Measurements from ENCODE around the gene REPIN1. TPM values are rescaled to one million over a fixed set of nuclear protein-coding genes. Genes with fewer than 3 reads are reported as not detected.

REPIN1 gene
- total RNA-seq, 1 experiment from 2014 or later = 53.3 TPM

DNA sequence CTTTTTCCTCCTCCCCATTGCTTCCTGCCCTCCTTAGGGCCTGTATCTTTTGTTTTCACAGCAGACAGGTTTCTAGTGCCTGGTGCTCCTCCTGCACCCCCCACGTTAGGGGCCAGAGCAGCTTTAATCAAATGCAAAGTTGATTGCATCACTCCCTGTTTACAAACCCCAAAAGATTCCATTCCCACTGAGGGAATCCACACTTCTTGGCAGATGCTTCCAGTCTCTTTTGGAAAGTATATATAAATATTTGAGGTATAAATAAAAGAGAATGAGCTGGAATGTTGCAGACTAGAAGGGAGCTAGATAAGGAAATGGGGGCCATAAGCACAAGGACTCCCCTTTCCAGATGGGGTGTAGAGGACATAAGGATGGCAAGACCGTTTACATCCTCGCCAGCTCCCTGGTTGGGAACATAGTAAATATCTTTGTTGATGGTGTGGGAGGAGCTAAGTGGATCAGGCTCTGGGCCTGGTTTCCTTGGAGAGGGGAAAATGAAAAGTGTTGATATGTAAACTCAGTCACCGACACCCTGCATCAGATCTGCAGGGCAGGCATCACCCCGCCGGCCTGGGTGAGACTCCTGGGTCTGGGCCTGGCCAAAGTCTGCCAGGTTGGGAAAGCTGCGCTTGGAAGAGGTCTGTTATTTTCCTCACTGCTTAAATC, 33.4 kb upstream of the REPIN1 start:
- Histone ChIP-seq H2AFZ (ENCODE audit: low read length) (no peak overlapping the region), H3K9me2 (replicated peaks; ENCODE audit: insufficient read depth, low read length) (no peaks in the 10 kb centered on the region), H3K9me3 (ENCODE audit: low read length) (no peaks in the 10 kb centered on the region), H3K4me3 (ENCODE audit: low read length) (no peak overlapping the region), H3K79me2 (ENCODE audit: low read length) (no peaks in the 10 kb centered on the region), H3K27me3 (ENCODE audit: low read length) (no peaks in the 10 kb centered on the region), H4K20me1 (ENCODE audit: insufficient read depth, low read depth, low read length) (no peaks in the 10 kb centered on the region), H3K4me2 (ENCODE audit: low read depth, low read length, poor library complexity, severe bottlenecking) (no peak overlapping the region), H3K9ac (ENCODE audit: low read length) (no peak overlapping the region), H3K27ac (ENCODE audit: low read length) (no peak overlapping the region), H3K4me1 (ENCODE audit: low read length) (no peaks in the 10 kb centered on the region), H3K36me3 (ENCODE audit: insufficient read depth, low read length) (no peaks in the 10 kb centered on the region)
- DNase-seq = no peak

DNA sequence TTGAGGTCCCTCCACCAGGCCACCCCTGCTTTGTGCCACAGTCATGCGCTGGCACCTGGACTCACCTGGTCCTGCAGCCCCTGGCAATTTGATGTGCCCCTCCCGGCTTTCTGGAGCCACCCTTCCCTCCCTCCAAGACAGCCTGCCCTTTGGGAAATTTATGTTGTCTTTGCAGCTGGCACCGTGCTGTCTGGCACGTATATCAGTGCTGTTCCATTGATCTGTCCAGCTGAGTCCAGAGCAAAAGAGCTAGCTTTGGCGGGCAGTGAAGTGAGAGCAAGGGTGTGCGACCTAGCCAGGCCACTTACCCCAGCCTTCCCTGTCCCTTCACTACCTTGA, 32.9 kb upstream of the REPIN1 start:
- H2AFZ ChIP-seq (ENCODE audit: low read length) = no peak overlapping the region
- no peaks in the 10 kb centered on the region for H3K36me3 ChIP-seq (ENCODE audit: insufficient read depth, low read length)
- no peaks in the 10 kb centered on the region for H4K20me1 ChIP-seq (ENCODE audit: insufficient read depth, low read depth, low read length)
- H3K4me1 ChIP-seq (ENCODE audit: low read length) = no peaks in the 10 kb centered on the region
- no peak overlapping the region for H3K27ac ChIP-seq (ENCODE audit: low read length)
- H3K9ac ChIP-seq (ENCODE audit: low read length) = no peak overlapping the region
- no peaks in the 10 kb centered on the region for H3K27me3 ChIP-seq (ENCODE audit: low read length)
- H3K79me2 ChIP-seq (ENCODE audit: low read length) = no peaks in the 10 kb centered on the region
- no peaks in the 10 kb centered on the region for H3K9me3 ChIP-seq (ENCODE audit: low read length)
- DNase-seq = no peak
- no peak overlapping the region for H3K4me3 ChIP-seq (ENCODE audit: low read length)
- H3K9me2 ChIP-seq (replicated peaks; ENCODE audit: insufficient read depth, low read length) = no peaks in the 10 kb centered on the region
- H3K4me2 ChIP-seq (ENCODE audit: low read depth, low read length, poor library complexity, severe bottlenecking) = no peak overlapping the region

DNA sequence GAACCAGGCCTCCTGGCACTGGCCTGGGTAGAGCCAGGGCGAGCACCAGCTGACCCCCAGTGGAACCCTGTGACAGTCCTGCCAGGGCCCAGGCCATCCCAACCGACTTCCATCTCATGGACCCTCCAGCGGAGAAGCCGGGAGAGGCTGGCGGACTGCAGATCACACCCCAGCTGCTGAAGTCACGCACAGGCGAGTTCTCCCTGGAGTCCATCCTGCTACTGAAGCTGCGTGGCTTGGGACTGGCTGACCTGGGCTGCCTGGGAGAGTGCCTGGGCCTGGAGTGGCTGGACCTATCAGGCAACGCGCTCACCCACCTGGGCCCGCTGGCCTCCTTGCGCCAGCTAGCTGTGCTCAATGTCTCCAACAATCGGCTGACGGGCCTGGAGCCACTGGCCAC, 31.9 kb upstream of the REPIN1 start:
- Histone ChIP-seq H3K4me1 (ENCODE audit: low read length) (no peaks in the 10 kb centered on the region), H3K4me2 (ENCODE audit: low read depth, low read length, poor library complexity, severe bottlenecking) (no peak overlapping the region), H3K9ac (ENCODE audit: low read length) (no peak overlapping the region), H3K4me3 (ENCODE audit: low read length) (no peak overlapping the region), H3K27me3 (ENCODE audit: low read length) (no peaks in the 10 kb centered on the region), H3K79me2 (ENCODE audit: low read length) (no peaks in the 10 kb centered on the region), H3K27ac (ENCODE audit: low read length) (no peak overlapping the region), H3K36me3 (ENCODE audit: insufficient read depth, low read length) (no peaks in the 10 kb centered on the region), H2AFZ (ENCODE audit: low read length) (no peak overlapping the region), H4K20me1 (ENCODE audit: insufficient read depth, low read depth, low read length) (no peaks in the 10 kb centered on the region), H3K9me2 (replicated peaks; ENCODE audit: insufficient read depth, low read length) (no peaks in the 10 kb centered on the region), H3K9me3 (ENCODE audit: low read length) (no peaks in the 10 kb centered on the region)
- no peak for DNase-seq

DNA sequence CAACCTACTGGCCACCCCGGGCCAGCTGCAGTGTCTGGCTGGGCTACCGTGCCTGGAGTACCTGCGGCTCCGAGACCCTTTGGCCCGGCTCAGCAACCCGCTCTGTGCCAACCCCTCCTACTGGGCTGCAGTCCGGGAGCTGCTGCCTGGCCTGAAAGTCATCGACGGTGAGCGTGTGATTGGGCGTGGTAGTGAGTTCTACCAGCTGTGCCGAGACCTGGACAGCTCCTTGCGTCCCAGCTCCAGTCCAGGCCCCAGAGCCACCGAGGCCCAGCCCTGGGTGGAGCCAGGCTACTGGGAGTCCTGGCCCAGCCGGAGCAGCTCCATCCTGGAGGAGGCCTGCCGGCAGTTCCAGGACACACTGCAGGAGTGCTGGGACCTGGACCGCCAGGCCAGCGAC, 31.4 kb upstream of the REPIN1 start:
- Histone ChIP-seq H2AFZ (ENCODE audit: low read length) (no peak overlapping the region), H3K79me2 (ENCODE audit: low read length) (no peaks in the 10 kb centered on the region), H3K9me2 (replicated peaks; ENCODE audit: insufficient read depth, low read length) (no peaks in the 10 kb centered on the region), H3K36me3 (ENCODE audit: insufficient read depth, low read length) (no peaks in the 10 kb centered on the region), H3K27ac (ENCODE audit: low read length) (no peak overlapping the region), H3K4me3 (ENCODE audit: low read length) (no peak overlapping the region), H3K9ac (ENCODE audit: low read length) (no peak overlapping the region), H3K4me2 (ENCODE audit: low read depth, low read length, poor library complexity, severe bottlenecking) (no peak overlapping the region), H3K9me3 (ENCODE audit: low read length) (no peaks in the 10 kb centered on the region), H3K27me3 (ENCODE audit: low read length) (no peaks in the 10 kb centered on the region), H3K4me1 (ENCODE audit: low read length) (no peaks in the 10 kb centered on the region), H4K20me1 (ENCODE audit: insufficient read depth, low read depth, low read length) (no peaks in the 10 kb centered on the region)
- DNase-seq = no peak

DNA sequence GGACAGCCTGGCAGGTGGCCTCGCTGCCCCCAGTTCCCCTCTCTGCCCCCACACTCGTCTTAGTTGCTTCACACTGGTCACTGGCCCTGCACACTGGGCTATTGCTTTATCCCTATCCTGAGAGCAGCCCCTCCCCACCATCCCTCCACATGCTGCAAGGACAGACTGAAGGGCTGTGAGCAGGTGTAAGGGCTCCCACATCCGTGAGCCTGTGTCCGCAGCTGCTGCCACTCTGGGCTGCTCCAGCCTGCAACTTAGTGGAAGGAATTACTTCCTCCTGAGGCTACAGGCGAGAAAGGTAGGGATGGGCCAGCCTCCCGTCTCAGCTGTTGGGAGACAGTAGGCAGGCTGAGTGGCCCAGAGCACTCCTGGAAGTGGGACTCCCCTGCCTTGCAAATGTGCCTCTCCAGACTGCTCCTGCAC, 31.0 kb upstream of the REPIN1 start:
- Histone ChIP-seq H3K4me3 (ENCODE audit: low read length) (no peak overlapping the region), H3K27ac (ENCODE audit: low read length) (no peak overlapping the region), H3K9me3 (ENCODE audit: low read length) (no peaks in the 10 kb centered on the region), H3K36me3 (ENCODE audit: insufficient read depth, low read length) (no peaks in the 10 kb centered on the region), H3K4me2 (ENCODE audit: low read depth, low read length, poor library complexity, severe bottlenecking) (no peak overlapping the region), H3K27me3 (ENCODE audit: low read length) (no peaks in the 10 kb centered on the region), H3K79me2 (ENCODE audit: low read length) (no peaks in the 10 kb centered on the region), H3K4me1 (ENCODE audit: low read length) (no peaks in the 10 kb centered on the region), H3K9me2 (replicated peaks; ENCODE audit: insufficient read depth, low read length) (no peaks in the 10 kb centered on the region), H3K9ac (ENCODE audit: low read length) (no peak overlapping the region), H2AFZ (ENCODE audit: low read length) (no peak overlapping the region), H4K20me1 (ENCODE audit: insufficient read depth, low read depth, low read length) (no peaks in the 10 kb centered on the region)
- DNase-seq = no peak

DNA sequence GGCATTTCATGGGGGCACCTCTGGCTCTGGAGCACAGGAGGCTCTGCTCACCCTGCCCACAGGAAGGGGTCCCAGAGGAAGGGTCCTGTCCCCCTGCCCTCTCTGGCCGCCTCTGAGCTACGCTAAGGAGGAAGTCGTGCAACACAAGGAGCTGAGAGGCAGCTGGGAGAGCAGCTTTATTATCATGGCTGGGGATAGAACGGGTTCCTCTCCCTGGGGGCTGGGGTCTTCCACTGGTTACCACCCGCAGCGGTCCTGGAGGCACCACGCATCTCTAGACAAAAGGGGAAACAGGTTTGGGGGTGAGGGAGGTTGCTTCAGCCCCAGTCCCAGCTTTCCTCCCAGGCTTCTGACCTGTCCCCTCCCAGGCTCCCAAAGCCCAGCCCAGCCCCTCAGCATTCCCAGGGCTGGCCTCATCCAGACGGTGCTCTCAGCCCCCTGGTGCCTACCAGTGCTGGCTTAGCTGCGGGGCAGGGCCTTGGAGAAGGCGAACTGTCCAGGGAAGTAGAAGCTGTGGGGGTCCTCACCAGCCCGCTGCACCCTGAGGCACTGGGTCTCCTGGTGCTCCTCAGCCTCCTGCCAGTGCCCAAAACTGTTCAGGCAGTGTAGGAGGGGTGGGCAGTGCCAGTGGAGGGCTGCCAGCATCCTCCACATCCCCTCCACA, 30.3 kb upstream of the REPIN1 start:
- no peak overlapping the region for H3K9ac ChIP-seq (ENCODE audit: low read length)
- H3K79me2 ChIP-seq (ENCODE audit: low read length) = no peaks in the 10 kb centered on the region
- no peaks in the 10 kb centered on the region for H3K27me3 ChIP-seq (ENCODE audit: low read length)
- no peak overlapping the region for H2AFZ ChIP-seq (ENCODE audit: low read length)
- DNase-seq = no peak
- no peaks in the 10 kb centered on the region for H3K9me3 ChIP-seq (ENCODE audit: low read length)
- H3K4me1 ChIP-seq (ENCODE audit: low read length) = no peaks in the 10 kb centered on the region
- H3K27ac ChIP-seq (ENCODE audit: low read length) = no peak overlapping the region
- H3K4me3 ChIP-seq (ENCODE audit: low read length) = no peak overlapping the region
- no peaks in the 10 kb centered on the region for H4K20me1 ChIP-seq (ENCODE audit: insufficient read depth, low read depth, low read length)
- H3K9me2 ChIP-seq (replicated peaks; ENCODE audit: insufficient read depth, low read length) = no peaks in the 10 kb centered on the region
- H3K4me2 ChIP-seq (ENCODE audit: low read depth, low read length, poor library complexity, severe bottlenecking) = no peak overlapping the region
- H3K36me3 ChIP-seq (ENCODE audit: insufficient read depth, low read length) = no peaks in the 10 kb centered on the region

DNA sequence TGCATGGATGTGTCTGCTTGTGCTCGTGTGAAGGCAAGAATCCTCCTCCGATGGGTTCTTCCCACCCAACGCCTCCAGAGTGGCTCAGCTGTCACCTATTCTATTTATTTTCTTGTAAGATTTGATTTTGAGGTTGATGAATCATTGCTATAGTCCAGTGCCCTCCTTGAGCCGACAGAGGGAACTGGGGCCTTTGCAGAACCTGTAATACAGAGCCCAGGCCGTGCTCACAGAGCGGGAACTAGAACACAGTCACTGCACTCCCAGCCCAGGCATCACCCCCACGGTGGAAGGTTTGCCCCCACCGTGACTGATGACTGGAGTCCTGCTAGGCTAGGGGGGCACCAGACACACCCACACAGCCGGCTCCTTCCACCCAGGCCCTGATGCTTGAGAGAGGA, 29.2 kb upstream of the REPIN1 start:
- no peaks in the 10 kb centered on the region for H3K9me2 ChIP-seq (replicated peaks; ENCODE audit: insufficient read depth, low read length)
- no peak overlapping the region for H3K4me3 ChIP-seq (ENCODE audit: low read length)
- no peaks in the 10 kb centered on the region for H3K79me2 ChIP-seq (ENCODE audit: low read length)
- H3K27me3 ChIP-seq (ENCODE audit: low read length) = no peaks in the 10 kb centered on the region
- no peaks in the 10 kb centered on the region for H3K36me3 ChIP-seq (ENCODE audit: insufficient read depth, low read length)
- no peak for DNase-seq
- H3K9me3 ChIP-seq (ENCODE audit: low read length) = peaks cover 6% of the 10 kb centered on the region; the same call in 1 of the 2 replicates
- H3K4me1 ChIP-seq (ENCODE audit: low read length) = no peaks in the 10 kb centered on the region
- H2AFZ ChIP-seq (ENCODE audit: low read length) = no peak overlapping the region
- no peak overlapping the region for H3K4me2 ChIP-seq (ENCODE audit: low read depth, low read length, poor library complexity, severe bottlenecking)
- no peaks in the 10 kb centered on the region for H4K20me1 ChIP-seq (ENCODE audit: insufficient read depth, low read depth, low read length)
- no peak overlapping the region for H3K9ac ChIP-seq (ENCODE audit: low read length)
- H3K27ac ChIP-seq (ENCODE audit: low read length) = no peak overlapping the region

DNA sequence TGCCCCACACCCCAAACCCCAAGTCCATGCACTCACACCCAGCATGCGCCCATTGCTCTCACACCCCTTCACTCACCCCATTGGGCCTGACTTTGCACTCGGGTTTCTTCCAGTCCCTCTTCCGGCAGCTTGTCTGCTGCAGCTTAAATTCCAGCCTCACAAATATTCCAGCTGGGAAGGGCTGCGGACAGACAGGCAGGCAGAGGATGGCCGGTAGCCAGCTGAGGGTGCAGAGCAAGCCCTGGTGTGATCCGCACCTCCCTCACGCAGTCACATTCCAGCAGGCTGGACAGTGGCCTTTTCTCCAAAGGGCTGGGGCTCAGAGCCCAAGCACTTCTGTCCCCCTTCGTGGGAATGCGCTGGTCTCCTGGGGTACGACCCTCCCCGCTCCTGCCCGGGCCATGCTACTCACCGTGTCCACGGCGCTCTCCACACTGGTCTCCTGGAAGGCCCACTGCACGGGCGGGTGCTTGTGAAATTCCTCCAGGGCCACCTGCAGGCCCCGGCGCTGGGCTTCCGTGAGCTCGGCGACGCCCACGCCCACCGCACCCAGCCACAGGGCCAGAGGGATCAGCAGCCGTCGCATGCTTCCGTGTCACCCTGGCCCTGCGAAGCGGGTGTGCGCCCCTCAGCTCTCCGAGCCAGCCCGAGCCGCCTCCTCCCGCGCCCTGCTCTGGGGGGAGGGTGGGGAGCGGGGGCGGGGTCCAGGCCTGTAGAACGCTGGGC, 28.4 kb upstream of the REPIN1 start:
- no peaks in the 10 kb centered on the region for H3K36me3 ChIP-seq (ENCODE audit: insufficient read depth, low read length)
- H3K4me3 ChIP-seq (ENCODE audit: low read length) = no peak overlapping the region
- no peaks in the 10 kb centered on the region for H3K27me3 ChIP-seq (ENCODE audit: low read length)
- H4K20me1 ChIP-seq (ENCODE audit: insufficient read depth, low read depth, low read length) = no peaks in the 10 kb centered on the region
- H3K9ac ChIP-seq (ENCODE audit: low read length) = no peak overlapping the region
- no peak overlapping the region for H2AFZ ChIP-seq (ENCODE audit: low read length)
- H3K9me2 ChIP-seq (replicated peaks; ENCODE audit: insufficient read depth, low read length) = no peaks in the 10 kb centered on the region
- no peaks in the 10 kb centered on the region for H3K79me2 ChIP-seq (ENCODE audit: low read length)
- H3K4me1 ChIP-seq (ENCODE audit: low read length) = no peaks in the 10 kb centered on the region
- H3K4me2 ChIP-seq (ENCODE audit: low read depth, low read length, poor library complexity, severe bottlenecking) = no peak overlapping the region
- no peak overlapping the region for H3K27ac ChIP-seq (ENCODE audit: low read length)
- DNase-seq = no peak
- H3K9me3 ChIP-seq (ENCODE audit: low read length) = peaks cover 6% of the 10 kb centered on the region; the same call in 1 of the 2 replicates

Data from Karpas-422 (cell line).